Lung (tissue), 12 donors: ENCODE data around the gene NKD2. TPM values are rescaled to one million over a fixed set of nuclear protein-coding genes. Genes with fewer than 3 reads are reported as not detected.

Experiments
- ATAC-seq: fragments of 200-7000 bp; cut with Tn5 transposase; one replicate; pipeline ENCODE4 v1.9.1; 2020; ENCODE audit warnings: moderate number of reproducible peaks; ENCODE audit not compliant: insufficient read depth, low FRiP score
- DNase-seq, 3 donors: peaks; one replicate each; pipeline ENCODE4 v3.0.0-alpha.2; 2013 to 2017
- H3K27ac ChIP-seq, 2 donors: one replicate each; pipeline ENCODE4 v1.5.1; 2013; ENCODE audit warnings: mild to moderate bottlenecking in 2 of 2, moderate library complexity in 2 of 2, control low read depth in 1 of 2, inconsistent platforms in 1 of 2, low read depth in 1 of 2, low read length in 1 of 2
- H3K27me3 ChIP-seq, 3 donors: one replicate each; pipeline ENCODE4 v1.5.1; 2013; ENCODE audit warnings: low read length in 2 of 3; ENCODE audit not compliant: control insufficient read depth in 3 of 3, insufficient read depth in 3 of 3
- H3K36me3 ChIP-seq, 4 donors: one replicate each; pipeline ENCODE4 v1.5.1; 2013; ENCODE audit warnings: low read length in 4 of 4, mild to moderate bottlenecking in 1 of 4, moderate library complexity in 1 of 4; ENCODE audit not compliant: control insufficient read depth in 4 of 4, insufficient read depth in 4 of 4
- H3K4me1 ChIP-seq, 5 donors: one replicate each; pipeline ENCODE4 v1.5.1; 2013; ENCODE audit warnings: low read length in 5 of 5, mild to moderate bottlenecking in 2 of 5, moderate library complexity in 1 of 5; ENCODE audit not compliant: control insufficient read depth in 5 of 5, insufficient read depth in 5 of 5
- H3K4me3 ChIP-seq: one replicate; pipeline ENCODE4 v1.5.1; 2013; ENCODE audit warnings: mild to moderate bottlenecking, control low read depth, moderate library complexity
- H3K9ac ChIP-seq, 2 donors: one replicate each; pipeline ENCODE4 v1.5.1; 2013; ENCODE audit warnings: low read length in 2 of 2, control low read depth in 1 of 2; ENCODE audit not compliant: insufficient read depth in 1 of 2
- H3K9me3 ChIP-seq, 4 donors: one replicate each; pipeline ENCODE4 v1.5.1; 2013; ENCODE audit warnings: low read length in 3 of 4, mild to moderate bottlenecking in 1 of 4, moderate library complexity in 1 of 4; ENCODE audit not compliant: control insufficient read depth in 4 of 4, insufficient read depth in 3 of 4
- WGBS, 2 donors: extraction: QIAGEN DNeasy Blood & Tissue Kit; methylation state at CpG; one replicate each; pipeline ENCODE4 v1.1.7; 2013; 5-methylcytosine and 5-hydroxymethylcytosine counted together
- polyA plus RNA-seq, 2 donors: library from polyadenylated mRNA; stranded (reverse); fragments of 200-250 nt; gene quantifications; one replicate each; pipeline ENCODE4 v1.2.1, GENCODE V29; 2013
- total RNA-seq, 2 donors: library from RNA; depleted of rRNA in 1 of 2; stranded (reverse); fragments of >200 nt in 1 of 2; gene quantifications; one replicate each; pipeline ENCODE4 v1.2.1, GENCODE V29; 2014 to 2021
- TF ChIP-seq, protein P1 (sequence below): IDR thresholded peaks from 2 replicates; pipeline ENCODE4 v1.5.1; 2012; ENCODE audit warnings: mild to moderate bottlenecking; ENCODE audit errors: control extremely low read depth, extremely low read depth
- donor health status: control.
- donor health status: control.
- donor health status: Bipolar disorder and iron deficiency.
- donor health status: healthy.
- donor health status: DM: yes; HTN: yes; CAD: no.

The NKD2 gene
- total and polyA plus RNA-seq, 4 donors: 9.9 to 88.0 (median 48.4) TPM

DNA sequence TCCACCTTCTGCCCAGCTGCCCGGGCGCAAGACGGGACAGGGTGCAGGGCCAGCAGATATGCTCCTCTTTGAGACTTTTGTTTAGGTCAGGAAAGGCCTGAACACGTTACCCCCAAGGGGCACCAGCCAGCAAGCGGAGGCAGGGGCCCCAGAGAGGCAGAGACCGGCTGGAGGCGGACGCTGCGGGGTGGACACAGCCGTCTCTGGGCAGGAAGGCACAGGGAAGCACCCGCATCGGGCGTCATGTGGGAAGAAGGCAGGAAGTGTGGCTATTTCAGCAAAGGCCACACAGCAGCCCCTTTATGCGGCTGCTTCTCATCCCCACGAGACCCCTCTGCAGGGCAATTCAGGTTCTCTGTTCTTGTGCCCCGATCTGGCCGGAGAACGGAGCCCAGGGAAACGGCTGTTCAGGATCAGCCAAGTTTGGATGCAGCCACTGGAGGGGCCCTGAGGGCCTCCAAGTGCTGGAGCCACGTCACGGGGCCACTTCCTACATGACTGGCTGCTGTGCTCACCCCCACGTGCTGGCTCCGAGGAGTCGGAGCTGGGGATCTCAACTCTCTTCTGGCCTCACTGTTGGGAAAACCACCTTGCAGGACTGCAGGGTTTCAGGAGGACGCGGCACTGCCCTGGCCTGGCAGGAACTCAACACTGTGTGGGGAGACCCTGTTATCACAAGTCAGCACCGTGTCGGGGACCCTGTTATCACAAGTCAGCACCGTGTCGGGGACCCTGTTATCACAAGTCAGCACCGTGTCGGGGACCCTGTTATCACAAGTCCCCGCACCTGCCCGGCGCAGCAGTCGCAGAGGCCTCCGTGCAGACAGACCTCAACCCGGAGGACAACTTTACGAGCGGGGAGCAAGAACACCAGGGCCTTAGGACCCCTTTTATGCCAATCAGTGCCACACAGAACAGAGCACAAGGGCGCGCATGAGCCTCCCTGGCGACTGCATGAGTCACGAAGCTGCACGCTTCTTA, 58.8 kb downstream of the NKD2 start:
- Histone ChIP-seq H3K4me3 (no peak overlapping the region), H3K27me3 (no peaks in the 10 kb centered on the region), H3K9ac (no peak overlapping the region), H3K27ac (no peak overlapping the region), H3K4me1 (no peaks in the 10 kb centered on the region), H3K36me3 (peaks cover 0 to 59% (median 10%) of the 10 kb centered on the region in 4 donors), H3K9me3 (peaks cover 0 to 2% (median 0%) of the 10 kb centered on the region in 4 donors)
- TF ChIP-seq, protein P1, sequence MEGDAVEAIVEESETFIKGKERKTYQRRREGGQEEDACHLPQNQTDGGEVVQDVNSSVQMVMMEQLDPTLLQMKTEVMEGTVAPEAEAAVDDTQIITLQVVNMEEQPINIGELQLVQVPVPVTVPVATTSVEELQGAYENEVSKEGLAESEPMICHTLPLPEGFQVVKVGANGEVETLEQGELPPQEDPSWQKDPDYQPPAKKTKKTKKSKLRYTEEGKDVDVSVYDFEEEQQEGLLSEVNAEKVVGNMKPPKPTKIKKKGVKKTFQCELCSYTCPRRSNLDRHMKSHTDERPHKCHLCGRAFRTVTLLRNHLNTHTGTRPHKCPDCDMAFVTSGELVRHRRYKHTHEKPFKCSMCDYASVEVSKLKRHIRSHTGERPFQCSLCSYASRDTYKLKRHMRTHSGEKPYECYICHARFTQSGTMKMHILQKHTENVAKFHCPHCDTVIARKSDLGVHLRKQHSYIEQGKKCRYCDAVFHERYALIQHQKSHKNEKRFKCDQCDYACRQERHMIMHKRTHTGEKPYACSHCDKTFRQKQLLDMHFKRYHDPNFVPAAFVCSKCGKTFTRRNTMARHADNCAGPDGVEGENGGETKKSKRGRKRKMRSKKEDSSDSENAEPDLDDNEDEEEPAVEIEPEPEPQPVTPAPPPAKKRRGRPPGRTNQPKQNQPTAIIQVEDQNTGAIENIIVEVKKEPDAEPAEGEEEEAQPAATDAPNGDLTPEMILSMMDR: no peak
- WGBS, 2 donors: 92 to 94% methylated on average over 45 of the region's 45 CpGs
- ATAC-seq (no peak), DNase-seq (no peak)

DNA sequence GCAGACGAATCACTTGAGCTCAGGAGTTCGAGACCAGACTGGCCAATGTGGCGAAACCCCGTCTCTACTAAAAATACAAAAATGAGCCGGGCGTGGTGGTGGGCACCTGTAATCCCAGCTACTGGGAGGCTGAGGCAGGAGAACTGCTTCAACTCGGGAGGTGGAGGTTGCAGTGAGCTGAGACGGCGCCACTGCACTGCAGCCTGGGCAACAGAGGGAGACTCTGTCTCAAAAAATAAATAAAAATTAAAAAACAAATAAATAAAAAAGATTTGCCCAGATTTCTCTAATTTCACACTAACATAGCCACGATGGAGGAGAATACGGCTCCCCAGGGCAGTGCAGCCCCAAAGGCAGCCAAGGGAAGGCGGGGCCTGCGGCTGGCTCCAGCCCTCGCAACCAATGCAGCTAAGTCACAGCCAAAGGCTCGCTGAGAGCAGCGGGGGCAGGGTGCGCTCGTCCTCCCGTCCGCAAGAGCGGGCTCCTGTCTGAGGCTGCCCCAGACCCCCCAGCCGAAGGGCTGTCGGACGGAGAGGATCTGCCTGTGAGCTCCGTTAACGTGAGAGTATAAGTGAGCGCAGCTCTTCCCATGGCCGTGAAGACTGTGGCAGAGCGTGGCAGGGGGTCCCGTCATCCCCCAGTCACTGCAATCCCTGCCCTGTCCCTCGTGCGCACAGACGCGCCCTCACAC, 59.7 kb downstream of the NKD2 start:
- Histone ChIP-seq H3K4me3 (no peak overlapping the region), H3K27ac (no peak overlapping the region), H3K4me1 (no peaks in the 10 kb centered on the region), H3K9ac (no peak overlapping the region), H3K9me3 (peaks cover 0 to 2% (median 0%) of the 10 kb centered on the region in 4 donors), H3K36me3 (peaks cover 2 to 53% (median 7%) of the 10 kb centered on the region in 4 donors), H3K27me3 (no peaks in the 10 kb centered on the region)
- DNase-seq: no peak
- ATAC-seq: no peak
- TF ChIP-seq, protein P1: no peak
- 91 to 95% methylated on average over 34 of the region's 34 CpGs for WGBS, 2 donors

DNA sequence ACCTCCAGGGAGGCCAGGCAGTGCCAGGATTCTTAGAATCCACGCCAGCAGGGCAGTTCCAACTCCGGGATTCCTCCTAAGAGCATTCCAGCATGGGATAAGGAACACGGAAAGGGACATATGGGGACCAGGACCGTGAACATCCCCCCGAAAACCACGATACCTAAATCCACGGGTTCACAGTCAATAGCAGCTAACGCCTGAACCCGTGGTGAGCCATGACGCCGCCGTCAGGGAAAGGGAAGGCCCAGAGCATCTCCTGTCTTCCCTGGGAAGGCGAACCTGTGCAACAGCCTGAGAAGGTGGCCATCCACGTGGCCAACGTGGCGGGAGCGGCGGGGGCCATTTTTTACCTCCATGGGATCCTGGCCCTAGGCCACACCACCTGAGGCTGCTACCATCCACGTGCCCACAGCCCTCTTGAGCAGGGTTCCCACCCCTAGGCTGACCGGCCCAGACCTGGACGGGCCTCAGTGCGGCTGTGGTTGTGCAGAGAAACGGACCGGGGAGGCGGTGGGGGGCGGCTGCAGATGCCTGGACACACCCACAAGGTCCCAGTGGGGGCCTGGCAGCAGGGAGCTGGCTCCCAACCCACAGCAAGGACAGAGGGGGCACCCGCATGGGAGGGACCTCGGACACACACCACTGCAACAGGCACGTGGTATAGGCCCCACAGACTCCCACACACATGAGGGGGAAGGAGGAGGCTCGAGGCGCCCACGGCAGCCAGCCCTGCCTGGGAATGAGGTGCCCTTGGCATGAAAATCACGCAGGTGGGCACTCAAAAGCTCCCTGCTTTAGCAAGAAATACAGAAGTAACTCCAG, 60.5 kb downstream of the NKD2 start:
- Histone ChIP-seq H3K36me3 (peaks cover 2 to 55% (median 10%) of the 10 kb centered on the region in 4 donors), H3K4me1 (no peaks in the 10 kb centered on the region), H3K27me3 (no peaks in the 10 kb centered on the region), H3K9ac (no peak overlapping the region), H3K4me3 (no peak overlapping the region), H3K9me3 (peaks cover 0 to 2% (median 0%) of the 10 kb centered on the region in 4 donors), H3K27ac (no peak overlapping the region)
- ATAC-seq (no peak), DNase-seq (no peak)
- WGBS, 2 donors: 94% methylated on average over 33 of the region's 33 CpGs
- TF ChIP-seq, protein P1: no peak
